Left cardiac atrium (tissue), 4 donors: Measurements from ENCODE around the gene GNG2. TPM values are rescaled to one million over a fixed set of nuclear protein-coding genes. Genes with fewer than 3 reads are reported as not detected.

Experiments
- ATAC-seq, 2 donors: fragments of 200-7000 bp; cut with Tn5 transposase; one replicate each; pipeline ENCODE4 v1.9.1; 2020; ENCODE audit warnings: mild to moderate bottlenecking in 2 of 2, moderate library complexity in 2 of 2
- DNase-seq: peaks from one replicate; pipeline ENCODE4 v3.0.0-alpha.2; 2020
- intact Hi-C, 2 donors: fragments of 100-400 bp; cut with DNase I; formaldehyde crosslinking; loops; one replicate each; pipeline versions ENCODE4 v1.14.1 to v1.15.1; 2022 to 2023
- total RNA-seq, 2 donors: library from RNA; stranded (reverse); fragmentation: NEBNext Ultra II Directional; extraction: Animal tissue kit (Norgen Biotek cat#: 25700); gene quantifications; one replicate each; pipeline ENCODE4 v1.2.1, GENCODE V29; 2021
- donor health status: DM: no; HTN: yes; CAD: no.
- donor health status: DM: no; HTN: yes; CAD: no; lungs with severe emphysema.
- donor health status: DM: yes; HTN: yes; CAD: no.
- donor health status: Dilated cardiomyopathy.

GNG2 gene
- total RNA-seq, 2 donors from 2014 or later = 15.0 to 25.6 TPM

DNA sequence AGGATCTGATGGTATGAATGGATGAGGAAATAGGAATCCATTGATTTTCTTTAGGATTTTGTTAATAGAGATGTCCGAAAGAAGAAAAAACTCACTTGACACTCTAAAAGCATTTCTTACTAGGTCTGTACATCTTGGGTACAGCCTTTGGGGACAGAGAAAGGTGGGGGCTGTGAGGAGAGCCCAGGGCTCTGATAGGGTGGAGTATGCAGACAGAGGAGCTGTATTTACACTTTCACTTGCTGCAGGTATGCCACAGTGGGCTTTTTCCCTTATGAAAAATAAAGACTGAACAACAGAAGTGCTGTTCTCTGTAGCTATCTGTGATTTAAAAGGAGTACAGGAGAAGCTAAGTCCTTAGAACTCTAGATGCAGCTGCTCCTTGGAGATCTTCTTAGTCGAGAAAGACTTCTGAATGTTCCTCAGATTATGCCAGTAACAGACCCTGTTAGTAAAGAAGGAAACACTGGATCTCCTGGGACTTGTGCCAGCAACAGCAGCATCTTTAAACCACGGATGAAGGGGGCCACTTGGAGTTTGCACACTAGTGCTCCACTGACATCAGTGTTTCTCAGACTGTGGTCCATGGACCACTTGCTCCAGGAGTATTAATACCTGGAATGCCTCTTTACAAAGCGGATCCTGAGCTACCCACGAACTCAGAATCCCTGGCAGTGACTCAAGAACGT is 109.6 kb downstream of the GNG2 start:
- intact Hi-C loops = loop anchor here in 1 of 2 donors (10.0 kb wide), 1 partner anchor 105 kb away; the partner anchor contains the start of gene GNG2
- DNase-seq (no peak), ATAC-seq (no peak)

DNA sequence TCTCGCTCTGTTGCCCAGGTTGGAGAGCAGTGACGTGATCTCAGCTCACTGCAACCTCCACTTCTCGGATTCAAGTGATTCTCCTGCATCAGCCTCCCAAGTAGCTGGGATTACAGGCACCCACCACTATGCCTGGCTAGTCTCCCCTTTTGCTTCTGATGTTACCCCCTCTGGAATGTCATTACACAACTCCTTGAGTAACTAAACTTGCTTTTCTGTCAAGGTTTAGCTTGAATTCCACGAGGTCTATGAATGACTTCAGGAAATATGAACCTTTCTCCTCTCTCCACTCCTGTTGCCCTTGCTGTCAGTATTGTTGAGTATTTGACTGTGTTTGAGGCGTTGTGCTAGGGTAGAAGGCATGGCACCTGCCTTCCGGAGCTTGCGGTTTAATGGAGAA is 112.2 kb downstream of the GNG2 start:
- ATAC-seq (no peak), DNase-seq (no peak)
- intact Hi-C loops = loop anchor here in 1 of 2 donors (10.0 kb wide), 1 partner anchor 108 kb away; the partner anchor contains the start of gene GNG2

DNA sequence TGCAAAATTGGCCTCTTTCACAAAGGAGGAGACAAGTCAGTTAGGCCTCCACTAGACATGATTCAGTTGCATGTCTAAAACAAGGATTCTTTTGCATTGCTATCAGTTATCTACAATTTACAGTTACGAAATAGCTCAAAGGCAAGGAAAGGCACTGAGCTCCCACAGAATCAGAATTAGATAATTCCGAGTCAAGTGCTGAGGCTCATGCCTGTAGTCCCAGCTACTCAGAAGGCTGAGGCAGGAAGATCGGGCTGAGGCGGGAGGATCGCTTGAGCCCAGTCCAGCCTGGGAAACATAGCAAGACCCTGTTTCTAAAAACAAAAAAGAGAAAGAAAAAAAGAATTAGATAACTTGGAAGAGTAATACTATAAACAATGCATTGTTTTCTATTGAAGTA is 116.7 kb downstream of the GNG2 start:
- ATAC-seq = peak in 1 of 2 donors; percentile 74
- intact Hi-C loops = loop anchor here in 1 of 2 donors (10.0 kb wide), 1 partner anchor 112 kb away; the partner anchor contains the start of gene GNG2
- DNase-seq = no peak

DNA sequence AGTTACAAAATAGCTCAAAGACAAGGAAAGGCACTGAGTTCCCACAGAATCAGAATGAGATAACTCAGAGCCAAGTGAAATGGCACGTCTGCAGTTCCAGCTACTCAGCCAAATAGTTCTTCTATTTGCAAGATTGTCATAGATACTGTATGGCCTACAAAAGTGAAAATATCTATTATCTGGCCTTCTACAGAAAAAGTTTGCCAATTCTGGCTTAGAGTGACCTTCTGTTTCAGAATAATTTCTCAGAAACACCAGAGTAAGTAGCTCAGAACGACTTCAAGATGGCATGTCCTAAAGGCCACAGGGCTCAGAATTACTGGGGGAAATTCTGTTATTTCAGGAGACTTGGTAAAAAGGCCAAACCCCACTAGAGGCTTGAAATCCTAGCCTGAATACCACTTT is 118.3 kb downstream of the GNG2 start:
- ATAC-seq (peak; percentile 8 to 60), DNase-seq (no peak)
- intact Hi-C loops = loop anchor here in 1 of 2 donors (10.0 kb wide), 1 partner anchor 114 kb away; the partner anchor contains the start of gene GNG2

DNA sequence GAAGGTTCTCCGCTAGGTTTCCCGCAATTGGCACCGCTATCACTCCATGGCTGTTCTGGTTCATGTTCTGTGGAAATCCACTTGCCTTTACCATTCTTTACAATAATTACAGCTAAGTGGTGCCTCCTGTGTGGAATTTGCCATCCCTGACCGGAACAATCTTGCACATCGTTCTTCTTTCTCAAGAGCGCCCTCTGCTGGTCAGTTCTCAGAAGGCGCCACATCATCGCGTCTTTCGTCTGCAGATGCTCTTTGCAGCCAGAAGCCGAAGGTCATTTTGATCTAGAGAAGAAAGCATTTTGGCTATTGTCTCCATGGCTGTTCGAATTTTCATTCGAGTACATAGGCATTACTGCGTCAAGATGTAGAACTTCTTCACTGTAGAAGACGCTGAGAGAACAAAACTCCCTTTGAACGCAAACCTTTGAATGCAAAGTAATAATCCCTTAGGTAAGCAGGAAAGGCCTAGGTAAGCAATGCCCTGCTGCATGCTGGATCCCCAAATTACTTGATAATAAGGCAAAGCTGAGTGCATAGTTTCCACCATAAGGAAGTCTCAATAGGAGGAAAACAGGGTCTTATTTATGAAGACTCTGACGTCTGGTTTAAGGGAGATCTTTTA is 118.8 kb downstream of the GNG2 start:
- ATAC-seq (peak; percentile 79 to 81), DNase-seq (peak; percentile 82)
- intact Hi-C loops = loop anchor here in 1 of 2 donors (10.0 kb wide), 1 partner anchor 114 kb away; the partner anchor contains the start of gene GNG2

DNA sequence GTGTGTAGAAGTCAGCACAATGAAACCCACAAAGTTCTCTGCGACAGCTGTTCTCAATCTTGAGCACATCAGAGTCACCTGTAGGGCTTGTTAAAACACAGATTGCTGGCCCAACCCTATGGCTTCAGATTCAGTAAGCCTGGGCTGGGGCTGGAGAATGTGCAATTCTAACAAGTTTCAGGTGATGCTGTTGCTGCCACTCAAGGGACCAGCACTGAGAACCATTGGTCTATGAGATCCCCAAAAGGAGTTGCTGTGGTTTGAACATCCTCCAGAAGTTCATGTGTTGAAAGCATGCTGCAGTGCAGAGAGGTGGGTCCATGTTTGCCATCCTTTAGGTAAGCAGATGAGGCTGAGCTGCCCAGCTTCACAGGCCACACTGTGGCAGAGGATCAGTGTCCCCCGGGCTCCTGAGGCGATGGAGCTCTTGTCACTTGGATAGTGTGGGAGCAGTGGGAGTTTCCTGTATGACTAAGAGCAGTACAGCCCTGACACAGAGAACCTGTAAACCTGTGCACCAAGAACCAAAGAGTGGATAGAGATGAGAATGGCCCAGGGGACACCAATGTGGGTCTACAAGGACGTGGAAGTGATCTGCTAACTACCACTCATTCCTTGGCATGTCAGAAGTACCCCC is 120.9 kb downstream of the GNG2 start:
- ATAC-seq (no peak), DNase-seq (no peak)
- intact Hi-C loops = no loop called here

DNA sequence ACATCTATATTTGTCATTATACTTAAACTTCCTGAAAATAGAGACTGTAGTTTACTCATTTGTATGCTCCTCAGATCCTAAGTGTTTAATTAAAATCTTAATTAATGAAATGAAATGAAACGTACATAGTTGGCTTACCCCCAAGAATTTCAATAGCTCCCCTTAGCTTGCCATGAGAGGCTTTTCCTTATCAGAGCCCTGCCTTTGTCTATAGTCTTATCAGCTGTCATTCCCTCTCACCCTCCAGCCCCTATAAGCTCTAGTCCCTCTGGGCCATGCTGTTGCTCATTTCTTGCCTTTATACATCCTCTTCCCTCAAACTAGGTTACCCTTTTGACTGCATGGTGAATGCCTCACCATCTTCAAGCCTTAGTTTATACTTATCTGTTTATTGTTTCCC is 127.8 kb downstream of the GNG2 start:
- ATAC-seq (no peak), DNase-seq (no peak)
- intact Hi-C loops = no loop called here

DNA sequence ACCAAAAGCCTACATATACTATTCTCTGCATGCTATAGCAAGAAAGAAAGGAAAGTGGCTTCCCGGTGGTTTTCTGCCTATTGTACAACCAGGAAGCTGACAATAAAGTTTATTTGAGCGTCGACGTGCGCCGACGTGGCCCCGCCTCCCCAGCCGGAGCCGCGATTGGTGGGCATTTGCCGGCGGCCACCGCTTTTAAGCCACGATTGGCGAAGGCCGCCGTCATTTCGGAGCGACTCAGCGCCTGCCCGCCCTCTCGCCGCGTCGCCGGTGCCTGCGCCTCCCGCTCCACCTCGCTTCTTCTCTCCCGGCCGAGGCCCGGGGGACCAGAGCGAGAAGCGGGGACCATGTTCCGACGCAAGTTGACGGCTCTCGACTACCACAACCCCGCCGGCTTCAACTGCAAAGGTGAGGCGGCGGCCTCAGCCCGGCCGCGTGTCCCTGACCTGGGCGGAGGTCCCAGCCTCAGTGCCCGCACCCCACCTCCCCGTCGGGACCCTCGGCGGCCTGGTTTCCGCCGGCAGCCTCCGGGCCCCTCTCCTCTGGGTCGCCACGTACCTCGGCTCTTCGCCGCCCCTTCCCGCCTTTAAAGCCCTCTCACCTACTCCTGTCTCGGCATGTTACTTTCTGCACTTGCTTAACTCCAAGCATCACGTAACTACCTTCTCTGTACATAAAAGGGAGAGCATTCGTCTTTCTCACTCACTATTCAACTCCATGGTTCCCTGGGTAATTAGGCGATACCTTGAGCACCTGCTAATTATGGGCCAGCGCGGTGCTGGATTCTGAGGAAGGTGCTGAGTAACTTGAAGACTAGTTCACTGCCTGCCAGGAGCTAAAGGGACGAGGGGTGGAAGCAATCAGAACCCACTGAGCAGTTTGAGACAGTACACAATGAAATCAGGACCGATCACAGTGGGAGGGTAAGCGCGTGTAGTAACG is 129.2 kb downstream of the GNG2 start, which contains the start of gene RTRAF:
RTRAF (plus strand) TSS at position 254 of the 942 bp plus-strand sequence; CDS start at position 348, 94 bp downstream.
- peak; percentile 97 for DNase-seq

DNA sequence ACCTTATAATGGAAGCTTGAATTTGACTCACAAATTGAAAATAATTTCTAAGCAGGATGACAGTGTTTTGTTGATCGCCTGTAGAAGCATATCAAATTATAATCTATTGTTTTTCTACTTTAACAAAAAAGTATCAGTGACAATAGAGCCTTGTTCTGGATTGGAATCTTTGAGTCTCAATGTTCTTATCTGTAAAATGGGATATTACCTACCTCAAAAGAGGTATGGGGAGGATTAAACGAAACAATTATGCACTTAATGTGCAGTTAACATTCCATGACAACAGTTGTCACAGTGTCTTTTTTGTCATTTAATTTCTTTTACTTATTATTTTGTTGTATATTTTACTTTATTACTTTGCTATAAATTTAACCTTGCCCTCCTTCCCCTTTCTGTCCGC is 130.1 kb downstream of the GNG2 start:
- intact Hi-C loops = loop anchor here in 1 of 2 donors (10.0 kb wide), 1 partner anchor 284 kb away; no protein-coding TSS in a partner anchor
- ATAC-seq = no peak
- no peak for DNase-seq

More for the DNA sequence above, 129.2 kb downstream of the GNG2 start, which contains the start of gene RTRAF:
- peak; percentile 99 to 100 for ATAC-seq
- intact Hi-C loops = loop anchor here in 1 of 2 donors (10.0 kb wide), 1 partner anchor 285 kb away; no protein-coding TSS in a partner anchor

DNA sequence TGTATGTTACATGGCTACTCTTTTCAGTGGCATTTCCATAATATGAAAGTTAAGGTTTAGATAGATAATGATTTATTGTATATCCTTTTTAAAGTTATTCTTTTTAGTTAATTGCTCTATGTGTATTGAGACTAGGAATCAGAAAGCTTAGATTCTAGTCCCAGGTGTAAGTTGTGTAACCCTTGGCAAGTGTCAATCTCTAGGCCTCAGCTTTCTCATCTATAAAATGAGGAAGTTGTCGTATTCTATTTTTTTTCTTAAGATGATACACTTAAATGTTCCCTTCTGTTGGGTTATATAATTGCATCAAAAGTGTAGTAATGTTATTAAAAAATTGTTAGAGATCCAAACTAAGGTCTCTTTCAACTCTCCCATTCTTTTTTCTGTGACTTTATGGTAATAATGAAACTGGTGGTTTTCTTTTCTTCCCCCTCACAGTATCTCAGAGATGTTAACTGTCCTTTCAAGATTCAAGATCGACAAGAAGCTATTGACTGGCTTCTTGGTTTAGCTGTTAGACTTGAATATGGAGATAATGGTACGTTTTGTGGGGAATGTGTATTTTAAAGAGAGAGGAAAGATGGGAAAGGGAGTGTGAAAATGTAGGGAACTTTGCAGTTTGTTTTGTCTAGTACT is 133.0 kb downstream of the GNG2 start:
- DNase-seq (no peak), ATAC-seq (no peak)
- intact Hi-C loops = loop anchor here in 1 of 2 donors (10.0 kb wide), 1 partner anchor 281 kb away; no protein-coding TSS in a partner anchor

DNA sequence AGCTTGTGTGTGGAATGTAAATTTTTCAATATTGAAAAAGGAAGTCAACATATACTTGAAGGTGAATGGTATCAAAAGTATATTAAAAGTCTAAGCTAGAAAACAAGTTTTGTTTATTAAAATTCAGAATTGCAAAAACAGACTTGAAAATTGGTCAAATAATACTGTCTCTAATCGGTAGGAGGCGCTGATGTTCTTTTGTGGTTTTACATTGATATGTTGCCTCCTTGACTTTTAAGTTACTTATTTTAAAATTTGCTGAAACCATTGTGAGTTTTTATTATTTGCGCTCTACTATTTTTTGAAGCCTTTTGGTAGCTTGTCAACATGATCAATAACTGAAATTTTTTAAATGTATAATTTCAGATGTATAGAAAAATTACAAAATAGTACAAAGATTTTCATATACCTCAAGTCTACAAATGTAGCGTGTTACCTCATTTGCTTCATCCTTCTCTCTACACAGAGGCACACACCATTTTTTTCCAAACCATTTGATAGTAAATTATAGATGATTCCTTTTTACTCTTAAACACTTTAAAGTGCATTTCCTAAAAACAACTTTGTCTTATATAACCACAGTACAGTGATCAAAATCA is 135.8 kb downstream of the GNG2 start:
- intact Hi-C loops = loop anchor here (5.0 to 10.0 kb wide), 3 partner anchors 71 to 279 kb away; partner anchors contain the start of gene NID2 (in 1 of the 2)
- ATAC-seq = no peak
- no peak for DNase-seq

DNA sequence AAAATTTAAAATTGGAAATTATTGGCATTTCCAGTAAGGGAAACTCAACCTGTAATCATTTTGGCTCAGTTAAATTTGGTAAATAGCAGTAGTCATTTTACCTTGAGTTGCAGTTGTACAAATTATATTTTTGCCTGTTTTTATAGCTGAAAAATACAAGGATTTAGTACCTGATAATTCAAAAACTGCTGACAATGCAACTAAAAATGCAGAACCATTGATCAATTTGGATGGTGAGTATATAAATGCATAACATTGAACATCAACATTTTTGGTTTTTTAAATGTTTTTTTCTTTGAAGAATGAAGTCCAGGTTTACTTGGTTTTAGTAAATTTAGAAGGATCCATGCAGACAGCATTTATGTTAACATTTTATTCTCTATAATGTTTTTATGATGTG is 137.9 kb downstream of the GNG2 start:
- intact Hi-C loops = loop anchor here (5.0 to 10.0 kb wide), 3 partner anchors 69 to 276 kb away; partner anchors contain the start of gene NID2 (in 1 of the 2)

DNA sequence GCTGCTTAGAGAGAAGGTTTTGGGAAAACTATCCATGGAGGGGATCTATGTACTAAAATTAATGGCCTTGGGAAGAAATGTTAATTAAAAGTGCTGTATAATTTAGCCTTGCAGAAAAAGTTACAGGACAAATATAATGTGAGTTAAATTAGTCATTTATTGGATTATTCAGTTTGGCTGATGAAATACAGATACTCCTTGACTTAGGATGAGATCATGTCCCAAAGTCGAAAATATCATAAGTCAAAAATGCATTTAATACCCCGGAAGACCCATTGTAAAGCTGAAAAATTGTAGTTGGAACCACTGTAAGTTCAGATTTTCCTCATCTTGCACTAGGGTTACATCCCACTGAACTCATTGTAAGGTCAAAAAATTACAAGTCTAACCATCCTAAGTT is 138.7 kb downstream of the GNG2 start:
- ATAC-seq = no peak
- intact Hi-C loops = loop anchor here (5.0 to 10.0 kb wide), 3 partner anchors 68 to 276 kb away; partner anchors contain the start of gene NID2 (in 1 of the 2)
- DNase-seq = no peak

More for the DNA sequence above, 137.9 kb downstream of the GNG2 start:
- ATAC-seq (no peak), DNase-seq (no peak)

DNA sequence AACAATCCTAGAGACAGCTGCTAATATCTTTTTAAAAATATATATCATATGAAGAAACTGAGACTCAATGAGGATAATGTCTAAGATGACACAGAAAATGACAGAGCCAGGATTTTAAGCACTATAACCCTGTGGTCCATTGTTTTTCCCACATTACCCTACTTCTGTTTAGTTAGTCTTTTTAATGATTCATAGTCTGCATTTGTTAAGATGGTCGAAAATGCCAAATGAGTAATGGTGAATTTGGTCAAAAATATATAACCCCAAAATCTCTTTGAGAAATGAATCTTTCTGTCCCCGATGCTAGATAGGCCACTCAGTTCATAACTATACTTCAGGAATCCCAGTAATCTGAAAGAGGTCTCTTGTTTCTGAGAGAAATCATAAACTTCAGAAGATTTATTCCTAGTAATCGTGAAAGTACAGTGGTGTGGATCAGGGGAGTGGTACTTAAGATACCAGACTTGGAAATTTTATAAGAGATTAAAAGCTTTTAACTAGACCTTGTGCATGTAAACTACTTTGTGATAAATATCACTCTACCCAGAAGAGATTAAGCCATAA is 139.7 kb downstream of the GNG2 start:
- no peak for ATAC-seq
- no peak for DNase-seq
- intact Hi-C loops = no loop called here

DNA sequence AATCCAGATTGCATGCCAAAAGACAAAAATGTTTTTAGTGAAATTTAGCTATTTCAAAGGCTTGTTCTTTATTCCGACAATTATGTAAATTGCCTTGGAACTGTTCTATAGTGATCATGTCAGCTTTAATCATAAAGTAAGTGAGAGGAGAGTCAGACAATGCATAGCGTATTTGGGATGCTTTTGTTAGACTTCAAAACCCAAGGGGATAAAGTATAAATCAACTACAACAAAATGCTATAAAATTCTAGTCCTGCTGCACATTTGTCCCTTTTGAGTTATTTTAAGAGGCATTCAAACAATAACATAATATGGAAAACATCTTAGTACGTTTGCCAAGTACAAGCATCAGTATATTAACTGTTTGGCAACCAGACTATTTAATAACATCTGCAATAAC is 140.3 kb downstream of the GNG2 start:
- intact Hi-C loops = no loop called here
- DNase-seq = no peak
- no peak for ATAC-seq

DNA sequence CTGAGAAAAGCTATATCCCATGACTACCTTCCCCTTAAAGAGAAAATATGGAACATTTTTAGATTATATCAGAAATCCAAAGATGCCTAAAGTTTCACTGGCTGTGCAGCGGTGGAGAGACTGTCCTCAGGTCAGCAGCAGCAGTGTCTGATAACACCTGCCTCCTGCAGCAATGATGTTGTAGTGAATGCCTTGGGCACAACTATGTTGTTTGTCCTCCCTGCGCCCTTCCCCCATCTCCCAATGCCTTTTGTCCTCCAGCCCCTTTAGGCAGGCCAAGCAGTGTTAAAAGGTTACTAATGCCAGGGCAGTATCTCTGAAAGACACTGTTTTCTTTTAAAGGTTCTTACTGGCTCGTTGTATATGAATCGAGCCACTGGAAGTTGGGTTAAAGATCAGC is 142.1 kb downstream of the GNG2 start:
- intact Hi-C loops = no loop called here
- ATAC-seq (peak in 1 of 2 donors; percentile 33), DNase-seq (no peak)

DNA sequence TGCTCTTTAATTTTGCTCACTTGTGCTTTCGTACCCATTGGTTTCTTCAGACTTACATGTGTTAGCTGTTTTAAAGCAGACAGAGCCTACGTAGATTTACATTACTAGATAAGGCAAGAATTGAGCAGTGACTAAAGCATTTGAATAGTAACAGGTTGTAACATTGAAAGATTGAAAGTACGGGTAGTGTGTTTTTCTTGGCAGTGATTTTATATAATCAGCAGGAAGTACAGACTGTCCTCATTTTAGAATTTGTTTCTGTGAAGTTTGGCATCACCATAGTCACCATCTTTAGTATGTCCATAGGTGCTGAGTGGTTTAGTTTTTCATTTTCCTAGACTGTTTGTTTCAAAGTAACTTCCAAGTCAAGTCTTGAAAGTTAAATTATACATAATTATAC is 142.9 kb downstream of the GNG2 start:
- intact Hi-C loops = no loop called here
- DNase-seq (no peak), ATAC-seq (peak; percentile 58 to 70)
